K562 (cell line): ENCODE measurements around the gene MGA. TPM values are rescaled to one million over a fixed set of nuclear protein-coding genes. Genes with fewer than 3 reads are reported as not detected.

Experiments
- HDAC1 ChIP-seq, 2 experiments: fragments of 450-650 bp; IDR thresholded peaks; 2 replicates each; pipeline ENCODE4 v1.6.1; 2016 to 2017; ENCODE audit warnings: inconsistent platforms in 1 of 2, mild to moderate bottlenecking in 1 of 2, moderate library complexity in 1 of 2
- PBX2 ChIP-seq, 2 experiments: IDR thresholded peaks in 1 of 2; conservative IDR thresholded peaks in 1 of 2; 2 replicates each; pipeline ENCODE4 v1.6.1; 2016; ENCODE audit warnings: low read depth in 2 of 2, mild to moderate bottlenecking in 1 of 2, missing compliant biosample characterization in 1 of 2, missing genetic modification characterization in 1 of 2, moderate library complexity in 1 of 2
- POLR3G ChIP-seq: IDR thresholded peaks from 2 replicates; pipeline ENCODE4 v1.6.1; 2011; ENCODE audit not compliant: insufficient read length, insufficient replicate concordance; ENCODE audit errors: extremely low read depth
- RAD51 ChIP-seq: fragments of 450-650 bp; IDR thresholded peaks from 2 replicates; pipeline ENCODE4 v1.7.1; 2016; ENCODE audit warnings: low read depth, mild to moderate bottlenecking, borderline replicate concordance
- RFX7 ChIP-seq: fragments of 250-450 bp; sonication (Bioruptor Pico); IDR thresholded peaks from 2 replicates; pipeline ENCODE4 v1.5.1; 2021; ENCODE audit warnings: mild to moderate bottlenecking
- ZBTB40 ChIP-seq, 2 experiments: fragments of 450-650 bp in 1 of 2; sonication (generic) in 1 of 2; formaldehyde crosslinking in 1 of 2; IDR thresholded peaks; 2 replicates each; pipeline versions ENCODE4 v1.7.1 to v1.9.0; 2016 to 2022; ENCODE audit warnings: inconsistent platforms in 1 of 2, mild to moderate bottlenecking in 1 of 2, missing genetic modification reagents in 1 of 2
- ZNF12 ChIP-seq: sonication (generic); formaldehyde crosslinking; IDR thresholded peaks from 2 replicates; pipeline ENCODE4 v1.4.0; 2020; ENCODE audit warnings: mild to moderate bottlenecking, missing genetic modification reagents
- ZNF717 ChIP-seq: fragments of 250-450 bp; sonication (Bioruptor Pico); IDR thresholded peaks from 2 replicates; pipeline ENCODE4 v1.5.0; 2021
- polyA plus RNA-seq, 8 experiments: library from polyadenylated mRNA; depleted of rRNA in 4 of 8; stranded (reverse) in 5 of 8; unstranded in 3 of 8; fragments of >200 nt; fragmentation: Nextera tagmentation in 2 of 8; fragmentation: Illumina TruSeq in 1 of 8; extraction: Ambion mirVana in 2 of 8; extraction: Trizol in 1 of 8; gene quantifications; 2 replicates each; pipeline versions ENCODE4 v1.2.1 to v1.2.3, GENCODE V29; 2011 to 2014; ENCODE audit warnings: inconsistent platforms in 1 of 8, missing spikeins in 1 of 8
- total RNA-seq, 7 experiments: library from RNA; depleted of rRNA in 6 of 7; stranded (reverse); fragments of >200 nt in 6 of 7; fragmentation: Illumina TruSeq in 2 of 7; extraction: Trizol in 2 of 7; gene quantifications; 2 replicates each; pipeline versions ENCODE4 v1.2.1 to v1.2.3, GENCODE V29; 2011 to 2021; ENCODE audit warnings: low replicate concordance in 1 of 7
- TF ChIP-seq, protein P1 (sequence below), 2 experiments: fragments of 450-650 bp; IDR thresholded peaks; 2 replicates each; pipeline ENCODE4 v1.6.1; 2016
- TF ChIP-seq, protein P2 (sequence below): fragments of 250-450 bp; sonication (Bioruptor Pico); IDR thresholded peaks from 2 replicates; pipeline ENCODE4 v1.8.0; 2021; ENCODE audit warnings: moderate library complexity, mild to moderate bottlenecking, inconsistent platforms
- TF ChIP-seq, protein P3 (sequence below): fragments of 450-650 bp; formaldehyde crosslinking; conservative IDR thresholded peaks from 2 replicates; pipeline ENCODE4 v1.4.0; 2022; ENCODE audit warnings: mild to moderate bottlenecking, missing genetic modification characterization

Gene MGA
- total and polyA plus RNA-seq, 9 of the 15 experiments (the other 6 are each of a cell fraction or from before 2014, with no cell fraction given) = 4.7 to 56.1 (median 21.1) TPM

- TF ChIP-seq ZBTB40 (IDR thresholded peaks at IDR 0.05) = peak; percentile 58
- TF ChIP-seq ZBTB40 (CRISPR knock-in tag; IDR thresholded peaks at IDR 0.05) = no peak
- no peak for TF ChIP-seq POLR3G
- TF ChIP-seq ZNF717 (CRISPR knock-in tag) = no peak
- peak in 1 of 2 experiments; percentile 97; a peak in 2 of 4 replicates for TF ChIP-seq HDAC1 (IDR thresholded peaks at IDR 0.05)
- no peak for TF ChIP-seq RFX7 (CRISPR knock-in tag)
- TF ChIP-seq, protein P1, sequence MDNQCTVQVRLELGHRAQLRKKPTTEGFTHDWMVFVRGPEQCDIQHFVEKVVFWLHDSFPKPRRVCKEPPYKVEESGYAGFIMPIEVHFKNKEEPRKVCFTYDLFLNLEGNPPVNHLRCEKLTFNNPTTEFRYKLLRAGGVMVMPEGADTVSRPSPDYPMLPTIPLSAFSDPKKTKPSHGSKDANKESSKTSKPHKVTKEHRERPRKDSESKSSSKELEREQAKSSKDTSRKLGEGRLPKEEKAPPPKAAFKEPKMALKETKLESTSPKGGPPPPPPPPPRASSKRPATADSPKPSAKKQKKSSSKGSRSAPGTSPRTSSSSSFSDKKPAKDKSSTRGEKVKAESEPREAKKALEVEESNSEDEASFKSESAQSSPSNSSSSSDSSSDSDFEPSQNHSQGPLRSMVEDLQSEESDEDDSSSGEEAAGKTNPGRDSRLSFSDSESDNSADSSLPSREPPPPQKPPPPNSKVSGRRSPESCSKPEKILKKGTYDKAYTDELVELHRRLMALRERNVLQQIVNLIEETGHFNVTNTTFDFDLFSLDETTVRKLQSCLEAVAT (IDR thresholded peaks at IDR 0.05) = no peak
- TF ChIP-seq, protein P2, sequence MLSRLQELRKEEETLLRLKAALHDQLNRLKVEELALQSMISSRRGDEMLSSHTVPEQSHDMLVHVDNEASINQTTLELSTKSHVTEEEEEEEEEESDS (CRISPR knock-in tag) = no peak
- no peak for TF ChIP-seq PBX2 (CRISPR knock-in tag; IDR thresholded peaks at IDR 0.05; ENCODE audit: low read depth)
- no peak for TF ChIP-seq PBX2 (tag; conservative IDR thresholded peaks at IDR 0.05; ENCODE audit: low read depth)
- peak; percentile 95 for TF ChIP-seq RAD51
- TF ChIP-seq ZNF12 (CRISPR knock-in tag) = no peak
- TF ChIP-seq, protein P3, sequence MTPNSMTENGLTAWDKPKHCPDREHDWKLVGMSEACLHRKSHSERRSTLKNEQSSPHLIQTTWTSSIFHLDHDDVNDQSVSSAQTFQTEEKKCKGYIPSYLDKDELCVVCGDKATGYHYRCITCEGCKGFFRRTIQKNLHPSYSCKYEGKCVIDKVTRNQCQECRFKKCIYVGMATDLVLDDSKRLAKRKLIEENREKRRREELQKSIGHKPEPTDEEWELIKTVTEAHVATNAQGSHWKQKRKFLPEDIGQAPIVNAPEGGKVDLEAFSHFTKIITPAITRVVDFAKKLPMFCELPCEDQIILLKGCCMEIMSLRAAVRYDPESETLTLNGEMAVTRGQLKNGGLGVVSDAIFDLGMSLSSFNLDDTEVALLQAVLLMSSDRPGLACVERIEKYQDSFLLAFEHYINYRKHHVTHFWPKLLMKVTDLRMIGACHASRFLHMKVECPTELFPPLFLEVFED = no peak
Measured at GRCh38 chr15:41661518-41662225, 1.5 kb downstream of the MGA start (continued).
